GM19467 (cell line): ENCODE results near the gene NEDD4L.
A peak's percentile ranks its signal among the peaks of the same experiment; 100 is the strongest.
"Not testable (repeated sequence)": the region's sequence is repeated elsewhere in the genome, so short reads cannot be mapped to it uniquely, and the experiment has no call there.

ENCODE experiments used
- ATAC-seq: cut with Tn5 transposase; IDR thresholded peaks from one replicate; pipeline ENCODE4 v1.9.1; 2021; ENCODE audit warnings: mild to moderate bottlenecking, moderate library complexity; ENCODE audit not compliant: unreplicated experiment

NEDD4L gene

DNA sequence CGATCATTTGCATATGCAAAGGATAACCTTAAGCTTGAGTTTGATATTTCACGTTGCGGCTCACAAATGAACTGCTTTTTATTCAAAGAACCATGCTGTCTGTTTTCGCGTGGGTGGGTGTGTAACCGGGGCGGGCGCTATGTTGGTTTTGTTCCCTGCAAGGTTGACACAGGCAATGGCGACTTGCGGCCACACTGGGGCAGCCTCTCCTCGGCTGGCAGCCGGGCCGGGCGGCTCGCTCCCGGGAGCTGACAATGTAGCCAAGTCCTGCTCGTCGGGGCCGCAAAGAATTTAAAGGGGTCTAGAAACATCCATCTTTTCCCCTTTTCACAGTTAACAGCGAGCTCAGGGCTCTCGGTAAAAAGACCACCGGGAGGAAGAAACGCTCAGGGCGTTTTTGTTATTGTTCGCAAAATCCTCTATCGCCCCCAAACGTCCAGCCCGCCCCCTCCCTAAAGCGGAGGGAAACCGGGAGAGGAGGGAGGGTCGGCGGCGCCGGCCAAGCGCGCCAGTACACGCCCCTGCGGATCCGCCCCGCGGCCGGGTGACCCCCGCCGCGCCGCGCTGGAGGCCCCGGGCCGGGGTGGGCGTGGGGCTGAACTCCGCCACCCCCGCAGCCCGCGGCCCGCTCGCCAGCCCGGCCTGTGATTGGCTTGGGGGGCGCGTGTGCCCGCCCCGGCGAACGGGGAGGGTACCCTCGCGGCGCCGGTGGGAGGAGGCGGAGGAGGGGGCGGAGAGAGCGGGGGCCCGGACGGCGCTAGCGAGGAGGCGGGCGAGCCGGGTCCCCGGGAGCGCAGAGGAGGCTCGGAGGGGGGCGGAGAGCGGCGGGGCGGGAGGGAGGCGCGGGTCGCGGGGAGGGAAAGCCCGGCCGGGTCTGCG is at the start of gene NEDD4L:
TSS of gene NEDD4L (plus strand) at position 736 of the 879 bp plus-strand sequence. CDS start 435 bp downstream, outside the sequence.
- ATAC-seq = peak; percentile 72

DNA sequence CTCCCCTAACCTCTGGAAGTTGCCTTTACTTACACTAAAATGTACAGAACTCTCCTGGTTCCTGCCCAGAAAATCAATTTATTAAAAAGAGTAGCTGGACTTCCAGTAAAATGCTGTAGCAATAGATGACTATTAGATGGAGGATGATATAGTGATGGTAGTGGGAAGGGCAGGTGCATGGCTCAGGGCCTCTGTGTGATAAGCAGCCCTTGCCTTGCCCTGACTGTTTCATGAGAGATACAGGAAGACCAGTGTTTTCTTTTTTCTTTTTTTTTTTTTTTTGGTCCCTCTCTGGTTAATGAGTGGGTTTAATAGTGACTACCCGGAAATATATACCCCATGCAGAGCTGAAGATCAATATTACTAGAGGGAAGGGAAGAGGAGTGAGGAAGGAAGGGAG is 48.7 kb upstream of the NEDD4L start:
- ATAC-seq = no peak

DNA sequence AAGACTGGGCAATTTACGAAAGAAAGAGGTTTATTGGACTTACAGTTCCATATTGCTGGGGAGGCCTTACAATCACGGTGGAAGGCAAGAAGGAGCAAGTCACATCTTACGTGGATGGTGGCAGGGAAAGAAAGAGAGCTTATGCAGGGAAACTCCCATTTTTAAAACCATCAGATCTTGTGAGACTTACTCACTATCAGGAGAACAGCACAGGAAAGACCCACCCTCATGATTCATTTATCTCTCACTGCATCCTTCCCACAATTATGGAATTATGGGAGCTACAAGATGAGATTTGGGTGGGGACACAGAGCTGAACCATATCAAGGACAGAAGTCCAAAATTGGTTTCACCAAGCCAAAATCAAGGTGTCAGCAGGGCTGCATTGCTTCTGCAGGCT is 47.1 kb upstream of the NEDD4L start:
- ATAC-seq = not testable (repeated sequence)

DNA sequence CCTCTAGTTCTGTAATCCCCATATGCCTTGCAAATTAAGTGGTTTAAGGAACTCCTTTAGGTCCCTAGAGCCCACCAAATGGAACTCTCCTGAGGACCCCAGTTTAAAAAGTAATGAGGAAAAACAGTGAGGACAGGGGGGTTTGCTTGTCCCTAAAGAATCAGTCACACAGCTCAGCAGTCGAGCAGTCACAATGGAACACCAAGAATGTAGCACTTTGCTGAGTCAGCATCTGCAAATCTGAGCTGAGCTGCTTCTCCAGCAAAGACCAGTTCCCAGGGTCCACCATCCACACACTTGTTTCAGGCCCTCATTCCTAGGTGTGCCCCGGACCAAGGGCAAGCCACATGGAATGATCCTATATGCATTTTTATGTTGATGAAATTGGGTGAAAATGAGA is 46.2 kb upstream of the NEDD4L start:
- no peak for ATAC-seq

DNA sequence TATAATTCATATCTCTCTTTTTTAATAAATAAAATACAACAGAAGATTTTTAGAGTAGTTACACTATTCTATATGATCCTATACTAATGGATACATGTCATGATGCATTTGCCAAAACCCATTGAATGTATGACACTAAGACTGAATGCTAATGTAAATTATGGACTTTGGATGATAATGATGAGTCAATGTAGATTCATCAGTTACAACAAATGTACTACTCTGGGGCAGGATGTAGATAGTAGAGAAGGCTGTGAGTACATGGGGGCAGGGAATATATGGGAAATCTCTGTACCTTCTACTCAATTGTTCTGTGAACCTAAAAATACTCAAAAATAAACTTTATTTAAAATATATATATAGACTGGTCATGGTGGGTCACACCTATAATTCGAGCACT is 45.6 kb upstream of the NEDD4L start:
- ATAC-seq = no peak

DNA sequence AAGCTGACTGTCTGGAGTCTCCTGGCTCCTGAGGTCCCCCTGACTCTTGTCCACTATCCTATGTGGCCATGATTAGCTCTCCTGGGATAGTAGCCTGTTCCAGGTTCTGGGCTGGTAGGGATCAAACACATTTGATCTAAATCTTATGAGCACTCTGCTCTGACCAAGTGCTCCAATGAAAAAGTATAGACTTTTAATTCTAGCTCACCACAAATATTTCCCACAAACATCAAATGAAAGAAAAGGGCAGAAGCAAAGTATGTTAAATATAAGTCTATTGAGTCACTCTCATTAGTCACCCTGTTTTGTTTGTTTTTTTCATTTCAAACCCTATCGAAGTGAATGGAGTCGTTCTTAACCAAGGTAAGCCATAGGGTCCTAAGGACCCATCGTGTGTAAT is 39.7 kb upstream of the NEDD4L start:
- ATAC-seq = no peak

DNA sequence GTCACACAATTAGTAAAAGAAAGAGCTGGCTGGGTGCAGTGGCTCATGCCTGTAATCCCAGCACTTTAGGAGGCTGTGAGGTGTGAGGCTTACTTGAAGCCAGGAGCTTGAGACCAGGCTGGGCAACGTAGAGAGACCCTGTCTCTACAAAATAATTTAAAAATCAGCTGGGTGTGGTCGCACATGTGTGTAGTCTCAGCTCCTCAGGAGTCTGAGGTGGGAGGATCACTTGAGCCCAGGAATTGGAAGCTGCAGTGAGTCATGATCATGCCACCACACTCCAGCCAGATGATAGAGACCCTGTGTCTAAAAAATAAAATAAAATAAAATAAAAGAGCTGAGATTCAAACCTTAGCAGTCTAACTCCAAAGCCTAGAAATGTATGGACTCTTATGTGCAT is 39.0 kb upstream of the NEDD4L start:
- ATAC-seq = no peak

DNA sequence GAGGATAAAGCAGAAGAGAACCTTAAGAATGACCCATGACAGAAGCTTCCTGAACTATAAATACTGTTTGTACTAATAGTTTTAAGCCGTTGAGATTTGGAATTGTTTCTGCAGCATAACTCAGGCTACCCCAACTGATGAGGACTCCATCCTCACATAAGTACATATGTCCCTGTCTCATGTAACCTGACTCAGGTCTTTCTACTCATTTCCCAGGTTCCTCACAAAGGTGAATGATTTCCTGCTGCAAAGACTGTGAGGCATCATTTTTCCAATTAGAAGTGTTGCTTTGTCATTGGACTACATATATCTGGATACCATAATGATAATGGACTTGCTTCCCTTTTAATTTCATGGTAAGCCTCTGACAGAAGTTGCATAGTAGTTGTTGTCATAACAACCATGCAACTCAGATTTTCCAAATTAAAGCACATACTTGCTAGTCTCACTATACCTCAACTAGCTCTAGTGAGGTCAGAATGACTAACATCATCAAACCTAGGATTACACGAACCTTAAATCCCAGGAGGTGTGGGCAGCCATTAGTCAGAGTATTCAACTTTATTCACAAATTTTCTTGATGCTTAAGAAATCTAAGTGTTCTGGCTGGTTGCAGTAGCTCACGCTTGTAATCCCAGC is 38.0 kb upstream of the NEDD4L start:
- no peak for ATAC-seq

DNA sequence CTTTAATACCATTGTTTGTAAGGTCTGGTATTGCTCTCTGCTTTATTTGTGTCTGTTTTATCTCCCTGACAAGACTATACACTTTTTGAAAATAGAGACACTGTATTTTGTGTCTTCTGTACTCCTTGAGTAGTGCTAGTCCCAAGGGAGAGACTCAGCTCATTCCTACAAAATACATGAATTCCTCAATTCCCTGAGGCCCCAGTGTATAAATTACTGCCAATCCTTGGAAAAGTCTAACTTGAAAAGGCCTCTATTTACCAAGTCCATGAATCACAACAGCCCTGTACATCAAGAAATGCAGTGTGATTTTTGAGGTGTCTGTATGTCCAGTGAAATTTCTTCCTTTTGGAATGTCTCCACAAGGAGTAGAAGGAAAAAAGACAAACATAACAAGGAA is 34.9 kb upstream of the NEDD4L start:
- ATAC-seq = no peak

DNA sequence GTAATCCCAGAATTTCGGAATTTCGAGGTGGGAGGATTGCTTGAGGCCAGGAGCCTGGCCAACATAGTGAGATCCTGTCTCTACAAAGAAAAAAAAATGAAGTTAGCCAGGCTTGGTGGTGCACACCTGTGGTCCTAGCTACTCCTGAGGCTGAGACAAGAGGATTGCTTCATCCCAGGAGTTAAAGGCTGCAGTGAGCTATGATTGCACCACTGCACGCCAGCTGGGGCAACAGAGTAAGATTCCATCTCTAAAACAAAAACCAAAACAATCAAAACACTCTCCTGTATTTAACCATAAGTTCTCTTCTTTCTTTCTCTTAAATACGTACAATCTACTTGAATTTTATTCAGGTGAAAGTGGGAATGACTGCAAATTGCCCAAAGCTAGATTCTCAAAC is 33.8 kb upstream of the NEDD4L start:
- ATAC-seq = no peak

DNA sequence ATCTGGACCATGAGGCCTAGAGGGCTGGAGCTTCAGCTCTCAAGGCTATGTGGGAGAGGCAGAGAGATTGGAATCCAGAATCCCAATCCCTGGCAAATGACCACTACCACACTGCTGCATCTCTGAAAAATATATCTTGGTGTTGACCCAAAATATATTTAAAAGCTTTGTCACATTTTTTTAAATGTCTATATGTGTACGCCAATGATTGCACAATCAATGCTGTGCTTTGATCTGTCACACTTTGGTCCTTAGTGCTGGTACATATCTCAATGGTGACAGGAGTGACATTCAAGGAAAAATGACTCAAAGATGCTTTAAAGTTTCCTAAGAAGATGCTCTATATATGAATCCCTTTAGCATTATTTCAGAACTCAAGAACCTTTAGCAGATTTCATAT is 31.7 kb upstream of the NEDD4L start:
- ATAC-seq = no peak

DNA sequence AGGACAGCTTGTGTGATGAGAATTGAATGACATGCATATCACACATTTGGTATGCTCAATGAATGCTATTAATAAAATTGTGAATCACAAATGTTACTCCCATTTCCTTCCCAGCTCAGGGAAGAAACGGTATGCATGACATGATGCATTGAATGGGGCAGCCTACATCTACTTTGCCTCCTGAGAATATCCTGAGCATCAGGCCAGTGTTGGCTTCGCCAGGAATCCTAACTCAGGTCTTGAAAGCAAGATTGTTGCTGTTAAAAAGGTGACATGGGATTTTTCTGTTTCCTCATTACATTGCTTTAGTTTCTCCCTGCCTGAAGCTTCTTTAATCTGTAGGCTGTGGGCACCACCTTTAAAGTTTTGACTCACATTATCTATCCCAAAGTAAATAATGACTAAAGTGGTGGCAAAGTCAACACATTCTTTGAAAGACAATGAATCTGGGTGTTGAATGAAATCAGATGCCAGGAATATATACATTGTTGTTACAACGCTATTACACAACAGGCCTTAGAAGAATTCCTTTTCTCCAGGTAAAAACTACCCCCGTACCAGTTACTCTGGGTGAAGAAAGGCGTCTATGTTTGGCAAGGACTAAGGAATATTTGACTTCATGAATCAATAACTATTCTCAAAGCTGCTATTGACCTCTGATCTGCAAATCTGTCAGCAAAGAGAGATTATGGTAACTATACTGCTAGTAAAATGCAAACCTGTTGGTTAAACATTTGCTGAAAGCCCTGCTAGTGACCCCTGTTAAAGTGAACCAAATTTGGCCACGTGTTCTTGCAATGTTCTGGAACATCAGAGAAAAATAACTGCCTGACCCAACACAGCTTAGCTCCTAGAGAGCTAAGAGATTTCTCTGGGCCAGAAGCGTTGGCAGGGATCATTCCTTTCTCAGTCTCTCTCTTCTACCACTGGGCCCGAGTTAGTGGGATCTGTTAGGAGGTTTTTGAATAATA is 30.5 kb upstream of the NEDD4L start:
- no peak for ATAC-seq

DNA sequence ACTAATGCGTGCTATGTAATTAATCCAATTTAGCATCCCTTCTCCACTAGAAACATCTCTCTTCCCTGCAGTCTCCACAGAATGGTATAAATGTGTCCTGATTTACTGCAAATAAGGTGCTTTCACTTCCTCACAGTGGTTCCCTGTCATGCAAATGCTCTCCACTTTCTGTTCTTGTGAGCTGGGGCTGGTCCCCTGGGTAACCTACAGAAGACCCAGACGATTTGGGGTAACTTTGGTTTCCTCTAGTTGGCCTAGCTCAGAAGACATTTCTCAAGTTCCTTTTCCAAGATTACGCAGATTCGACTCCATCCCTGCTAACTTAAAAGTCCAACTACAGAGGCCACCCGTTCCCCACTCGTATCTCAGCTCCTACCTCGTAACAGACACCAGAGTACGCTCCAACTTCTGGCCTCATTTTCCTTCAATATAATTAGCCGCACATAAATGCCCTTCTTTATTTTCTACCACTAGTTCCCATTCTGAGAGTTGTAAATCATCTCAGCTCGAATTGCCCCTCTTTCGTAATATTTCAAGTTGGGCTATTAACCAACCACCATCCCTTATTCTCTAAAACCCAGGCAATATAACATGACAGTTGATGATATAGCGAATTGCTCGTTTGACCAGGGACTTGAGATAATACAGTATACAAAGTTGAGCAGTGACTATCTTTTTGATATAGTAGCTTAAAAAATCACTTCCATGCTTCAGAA is 28.8 kb upstream of the NEDD4L start:
- ATAC-seq = peak; percentile 96

DNA sequence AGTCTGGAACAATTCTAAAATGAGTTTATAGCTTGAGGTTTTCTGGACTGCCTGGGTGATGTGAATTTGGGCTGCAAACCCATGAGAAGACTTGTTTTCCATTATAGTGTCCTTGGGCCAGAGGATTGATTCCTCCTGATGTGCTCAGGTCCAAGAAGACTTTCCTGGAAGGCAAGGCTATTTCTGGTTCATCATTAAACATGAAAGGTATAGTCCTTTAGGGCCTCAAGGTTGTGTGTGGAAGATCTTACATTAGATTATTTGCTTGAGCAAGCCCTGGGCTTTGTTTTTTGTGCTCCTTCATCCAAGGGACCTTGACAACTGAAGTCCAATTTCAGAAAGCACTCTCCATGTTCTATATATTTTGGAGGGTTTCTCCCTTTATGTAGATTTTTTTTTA is 26.8 kb upstream of the NEDD4L start:
- ATAC-seq = no peak

DNA sequence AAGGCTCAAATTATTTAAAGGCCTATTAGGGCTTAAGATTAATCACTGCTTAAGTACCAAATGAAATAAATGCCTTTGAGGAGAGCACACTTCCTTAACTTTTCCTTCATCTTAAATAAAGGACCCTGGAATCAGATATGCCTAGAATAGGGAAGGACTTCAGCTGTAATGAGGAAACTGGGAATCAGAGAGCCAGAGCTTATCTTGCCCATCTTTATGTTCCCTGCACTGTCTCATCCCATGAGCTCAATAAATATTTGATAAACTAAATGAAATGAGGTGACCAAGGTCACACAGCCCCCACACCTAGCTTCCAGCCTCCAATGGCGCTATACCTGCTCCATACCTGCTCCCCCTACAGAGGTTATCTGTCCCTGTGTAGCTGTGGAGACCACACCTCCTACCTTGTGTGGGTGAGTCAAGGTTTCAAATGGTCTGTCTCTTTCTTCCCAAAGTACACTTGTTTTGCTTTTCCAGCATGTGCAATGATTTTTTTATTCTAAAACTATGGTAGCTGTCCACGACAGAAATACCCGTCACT is 23.4 kb upstream of the NEDD4L start:
- no peak for ATAC-seq

DNA sequence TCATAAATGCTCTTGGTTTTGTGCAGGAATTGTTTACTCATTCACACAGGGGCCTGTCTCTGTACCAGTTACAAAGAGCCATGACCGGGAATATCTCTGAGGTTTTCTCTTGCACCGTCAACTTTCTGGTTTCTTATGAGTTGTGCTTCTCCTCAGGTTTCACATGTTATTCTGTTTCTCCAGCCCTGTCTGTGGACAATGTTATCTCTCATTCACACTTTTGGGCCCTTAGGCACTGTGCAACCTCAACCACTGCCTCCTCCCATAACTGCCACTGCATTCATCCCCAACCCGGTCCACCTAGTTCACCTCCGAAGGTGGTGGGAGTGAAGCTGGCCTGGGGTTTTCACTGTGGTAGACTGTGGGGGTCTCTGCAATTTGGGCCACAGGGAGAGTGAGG is 22.5 kb upstream of the NEDD4L start:
- no peak for ATAC-seq

DNA sequence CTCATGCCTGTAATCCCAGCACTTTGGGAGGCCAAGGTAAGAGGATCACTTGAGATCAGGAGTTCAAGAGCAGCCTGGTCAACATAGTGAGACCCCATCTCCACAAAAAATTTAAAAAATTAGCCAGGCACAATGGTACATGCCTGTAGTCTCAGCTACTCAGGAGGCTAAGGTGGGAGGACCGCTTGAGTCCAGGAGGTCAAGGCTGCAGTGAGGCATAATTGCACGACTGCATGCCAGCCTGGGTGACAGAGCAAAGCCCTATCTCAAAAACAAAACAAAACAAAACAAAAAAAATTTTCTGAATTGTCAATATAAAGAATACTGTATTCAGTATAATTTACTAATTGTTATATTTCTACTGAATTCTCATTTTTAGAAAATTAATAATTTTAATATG is 20.9 kb upstream of the NEDD4L start:
- ATAC-seq = no peak

DNA sequence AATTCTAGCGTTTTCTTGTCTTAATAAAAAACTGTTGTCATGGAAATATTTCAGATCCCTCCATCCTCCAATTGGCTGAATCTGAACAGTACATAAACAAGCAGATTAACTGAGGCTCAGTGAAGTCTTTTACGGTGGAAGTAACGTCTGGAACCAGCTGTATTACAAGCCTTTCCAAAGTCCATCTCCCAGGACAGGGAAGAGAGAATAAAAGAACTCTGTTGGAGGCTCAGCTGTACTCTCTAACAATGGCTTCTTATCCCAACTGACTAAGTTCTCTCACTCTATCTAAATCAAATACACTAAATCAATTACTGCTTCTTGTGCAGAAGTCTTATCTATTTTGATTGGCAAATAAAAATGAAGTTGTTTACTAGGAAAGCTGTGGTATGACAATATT is 19.9 kb upstream of the NEDD4L start:
- ATAC-seq = no peak

DNA sequence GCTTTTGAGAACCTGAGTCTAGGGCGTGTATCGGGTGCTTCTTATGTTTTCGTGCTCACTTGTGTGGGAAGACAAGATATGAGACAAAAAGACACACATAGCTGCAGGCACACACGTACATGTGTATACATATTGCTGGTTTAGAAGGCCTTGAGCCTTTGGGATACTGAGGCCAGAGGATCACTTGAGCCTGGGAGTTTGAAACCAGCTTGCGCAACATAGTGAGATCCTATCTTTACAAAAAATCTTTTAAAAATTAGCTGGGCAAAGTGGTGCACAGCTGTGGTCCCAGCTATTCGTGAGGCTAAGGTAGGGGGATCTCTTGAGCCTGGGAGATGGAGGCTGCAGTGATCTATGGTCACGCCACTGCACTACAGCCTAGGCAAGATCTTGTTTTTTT is 18.8 kb upstream of the NEDD4L start:
- no peak for ATAC-seq

DNA sequence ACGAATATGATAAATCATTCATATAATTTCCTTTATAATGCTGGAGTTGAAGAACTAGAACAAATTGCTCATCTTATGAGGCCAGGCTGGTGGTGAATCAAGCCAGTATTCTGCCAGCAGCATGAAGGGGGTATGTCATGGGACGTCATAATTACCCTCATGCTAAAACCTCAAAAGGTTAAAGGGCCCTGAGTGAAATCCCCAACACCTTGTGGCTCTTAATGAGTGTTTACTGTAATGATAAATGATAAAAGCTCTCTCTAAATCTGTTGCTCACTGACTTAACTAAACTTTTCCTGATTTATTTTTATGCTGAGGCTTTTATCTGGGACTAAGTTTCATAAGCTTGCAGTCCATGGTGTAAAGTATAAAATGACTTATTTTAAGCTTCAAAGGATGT is 18.3 kb upstream of the NEDD4L start:
- no peak for ATAC-seq
